Kidney tubule cell (primary cell): Measurements from ENCODE around the gene TTLL6.
"Not testable (repeated sequence)": the region's sequence is repeated elsewhere in the genome, so short reads cannot be mapped to it uniquely, and the experiment has no call there.

Source experiments
- DNase-seq: peaks from one replicate; pipeline ENCODE4 v3.0.0-alpha.2; 2018; ENCODE audit warnings: low spot score

TTLL6 gene

DNA sequence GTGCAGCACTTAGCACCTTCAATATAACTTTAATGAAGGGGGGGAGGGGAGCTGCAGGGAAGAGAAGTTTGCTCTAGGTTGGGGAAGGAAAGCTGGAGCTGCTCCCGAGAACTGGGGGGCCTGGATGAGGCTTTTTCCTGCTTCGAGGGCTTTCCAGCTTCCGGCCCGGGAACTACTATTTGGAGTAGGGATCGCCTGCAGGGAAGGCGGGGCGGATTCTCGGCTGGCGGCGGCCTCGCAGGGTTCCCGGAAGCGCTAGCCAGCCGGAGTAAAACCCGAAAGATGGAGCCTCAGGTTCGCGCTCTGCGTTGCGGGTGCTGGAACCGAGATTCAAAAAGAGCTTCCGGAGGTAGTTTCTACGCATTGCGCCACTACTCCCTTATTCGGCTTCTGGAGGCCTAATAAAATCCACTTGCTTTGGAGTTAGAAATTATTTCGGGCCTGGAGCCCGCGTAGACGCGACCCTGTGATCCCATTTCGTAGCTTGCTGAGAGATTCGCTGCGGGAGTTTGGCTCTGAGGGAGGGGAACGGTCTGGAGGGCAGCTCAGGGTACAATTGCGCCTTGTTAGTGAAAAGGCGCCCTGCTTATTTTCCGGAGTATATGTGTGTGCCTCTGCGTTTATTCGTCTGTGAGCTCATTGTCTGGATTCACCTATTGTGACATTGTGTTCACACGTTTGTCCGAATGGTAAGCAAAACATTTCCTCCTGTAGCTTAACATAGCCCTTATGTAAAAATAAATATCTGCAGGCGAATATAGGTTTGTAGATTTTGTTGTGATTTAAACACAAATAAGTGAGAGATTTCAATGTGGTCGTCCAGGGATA is 93.4 kb downstream of the TTLL6 start:
- no peak for DNase-seq

DNA sequence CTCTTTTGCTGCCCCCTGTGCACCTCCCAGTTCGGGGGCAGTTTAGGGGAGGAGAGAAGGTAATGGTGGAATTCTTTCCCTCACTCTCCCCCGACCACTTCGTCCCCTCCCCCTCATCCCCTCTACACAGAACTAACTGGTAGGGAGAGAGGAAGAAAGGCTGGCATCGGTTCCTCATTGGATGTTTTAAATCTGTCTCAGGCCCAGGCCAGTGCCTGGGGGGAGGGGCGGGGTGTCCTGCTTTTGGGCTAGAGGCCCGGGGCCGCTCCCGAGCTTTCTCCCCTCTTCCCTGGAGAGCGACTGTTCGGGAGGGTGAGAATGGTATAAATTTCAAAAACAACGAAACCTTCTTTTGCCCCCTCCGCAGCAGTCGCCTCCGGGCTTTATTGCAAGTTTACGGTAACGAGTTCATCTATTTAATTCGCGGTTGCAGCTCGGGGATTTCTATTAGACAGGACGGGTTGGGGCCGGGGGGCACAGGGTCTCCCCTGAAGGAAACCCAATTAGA is 94.1 kb downstream of the TTLL6 start, which contains the start of gene PRAC2:
PRAC2 (plus strand) TSS at position 271 of the 508 bp plus-strand sequence. CDS start 1,226 bp downstream, outside the sequence.
- DNase-seq, result no peak

- no peak for DNase-seq
Measured at GRCh38 chr17:48722201-48722907, 94.7 kb downstream of the TTLL6 start, which contains the start of gene PRAC1. TSS of gene PRAC1 (minus strand) at chr17:48722518. CDS start at chr17:48722392, 126 bp downstream.

DNA sequence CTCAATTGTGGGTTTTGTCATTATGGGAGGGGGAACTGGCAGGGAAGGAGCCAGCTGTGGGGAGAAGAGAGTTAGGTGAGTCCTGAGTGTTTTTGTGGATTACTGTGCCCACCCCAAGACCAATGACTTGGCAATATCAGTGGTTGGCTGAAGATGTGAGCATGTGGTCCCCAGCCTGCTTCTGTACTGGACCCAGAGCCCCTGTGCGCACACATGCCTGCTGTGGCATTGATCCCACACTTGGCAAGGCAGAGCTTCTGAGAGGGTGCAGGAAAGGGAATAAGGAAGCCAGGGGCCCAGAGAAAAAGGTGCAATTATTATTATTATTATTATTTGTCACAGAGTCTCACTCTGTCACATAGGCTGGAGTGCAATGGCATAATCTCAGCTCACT is 96.0 kb downstream of the TTLL6 start:
- no peak for DNase-seq

GRCh38 chr17:48720266-48721008 is 96.6 kb downstream of the TTLL6 start:
- no peak for DNase-seq

- no peak for DNase-seq
Measured at GRCh38 chr17:48719642-48720265, 97.3 kb downstream of the TTLL6 start.

DNA sequence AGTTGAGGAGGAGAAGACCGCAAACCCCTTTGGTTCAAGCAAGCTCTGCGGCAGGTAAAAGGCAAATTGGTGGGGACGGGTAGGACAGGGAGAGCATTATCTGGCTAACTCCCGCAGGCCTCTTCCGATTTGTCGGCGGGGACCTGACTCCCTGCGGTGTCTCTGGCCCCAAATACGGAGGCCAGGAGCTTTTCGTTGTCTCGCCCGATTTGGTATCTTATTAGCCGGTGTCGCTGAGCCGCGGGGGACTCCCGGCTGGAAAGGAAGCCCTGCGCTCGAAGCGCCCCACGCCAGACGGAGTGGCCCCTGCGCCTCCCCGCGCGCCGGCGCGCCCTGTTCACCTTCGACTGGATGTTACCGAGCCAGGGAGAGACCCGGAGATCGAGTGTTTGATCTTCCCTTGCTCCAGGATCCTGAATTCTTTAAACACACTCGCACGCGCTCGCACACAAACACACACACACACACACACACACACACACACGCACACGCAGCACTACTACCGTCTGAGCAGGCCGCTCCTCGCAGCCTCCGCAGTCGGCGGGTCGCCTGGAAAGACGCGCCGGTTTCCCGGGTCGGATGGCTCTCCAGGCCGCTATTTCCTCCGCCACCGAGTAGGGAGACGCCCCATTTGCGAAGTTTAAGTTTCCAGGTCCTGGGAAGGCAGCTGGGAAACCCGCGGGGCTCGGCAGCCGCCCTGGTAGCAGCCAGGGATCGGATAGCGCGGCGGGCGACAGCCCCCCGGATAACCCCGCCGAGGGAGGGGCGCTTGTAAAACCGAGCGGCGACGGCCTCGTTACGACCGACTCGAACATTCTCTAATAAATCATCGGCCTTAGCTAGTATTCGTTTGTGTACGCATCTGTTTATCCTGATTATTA is 98.0 kb downstream of the TTLL6 start:
- DNase-seq, result no peak

GRCh38 chr17:48718227-48718760 is 98.7 kb downstream of the TTLL6 start:
- no peak for DNase-seq

DNA sequence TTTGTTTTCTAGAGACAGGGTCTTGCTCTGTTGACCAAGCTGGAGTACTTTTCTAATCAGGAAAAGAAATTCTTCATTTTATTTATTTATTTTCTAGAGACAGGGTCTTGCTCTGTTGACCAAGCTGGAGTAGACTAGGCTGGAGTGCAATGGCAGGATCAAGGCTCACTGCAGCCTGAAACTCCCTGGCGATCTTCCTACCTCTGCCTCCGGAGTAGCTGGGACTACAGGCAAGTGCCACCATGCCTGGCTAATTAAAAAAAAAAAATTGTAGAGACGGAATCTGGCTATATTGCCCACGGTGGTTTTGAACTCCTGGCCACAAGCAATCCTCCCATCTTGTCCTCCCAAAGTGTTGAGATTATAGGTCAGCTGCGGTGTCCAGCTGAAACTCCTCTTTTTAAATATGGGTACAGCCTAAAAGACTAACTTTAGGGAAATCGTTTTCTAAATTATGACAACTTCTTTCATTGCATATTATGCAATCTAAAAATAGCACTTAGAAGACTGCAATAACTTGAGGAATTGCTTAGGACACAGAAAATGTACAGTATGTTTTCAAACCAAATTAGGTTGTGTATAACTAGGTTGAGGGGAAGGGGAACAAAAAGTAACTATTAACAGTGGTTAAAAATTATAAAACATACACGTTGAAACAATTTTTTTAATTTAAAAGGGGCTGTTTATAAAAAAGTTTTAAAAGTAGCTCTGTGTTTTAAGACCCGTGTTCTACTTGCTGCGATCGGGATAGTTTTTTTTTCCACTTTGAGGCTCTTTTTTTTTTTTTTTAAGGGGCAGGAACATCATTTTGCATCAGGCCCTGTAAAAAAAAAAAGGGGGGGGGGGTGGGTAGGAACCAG is 99.4 kb downstream of the TTLL6 start:
- no peak for DNase-seq

- DNase-seq, result not testable (repeated sequence)
Measured at GRCh38 chr17:48716549-48716948, 100.5 kb downstream of the TTLL6 start.

DNA sequence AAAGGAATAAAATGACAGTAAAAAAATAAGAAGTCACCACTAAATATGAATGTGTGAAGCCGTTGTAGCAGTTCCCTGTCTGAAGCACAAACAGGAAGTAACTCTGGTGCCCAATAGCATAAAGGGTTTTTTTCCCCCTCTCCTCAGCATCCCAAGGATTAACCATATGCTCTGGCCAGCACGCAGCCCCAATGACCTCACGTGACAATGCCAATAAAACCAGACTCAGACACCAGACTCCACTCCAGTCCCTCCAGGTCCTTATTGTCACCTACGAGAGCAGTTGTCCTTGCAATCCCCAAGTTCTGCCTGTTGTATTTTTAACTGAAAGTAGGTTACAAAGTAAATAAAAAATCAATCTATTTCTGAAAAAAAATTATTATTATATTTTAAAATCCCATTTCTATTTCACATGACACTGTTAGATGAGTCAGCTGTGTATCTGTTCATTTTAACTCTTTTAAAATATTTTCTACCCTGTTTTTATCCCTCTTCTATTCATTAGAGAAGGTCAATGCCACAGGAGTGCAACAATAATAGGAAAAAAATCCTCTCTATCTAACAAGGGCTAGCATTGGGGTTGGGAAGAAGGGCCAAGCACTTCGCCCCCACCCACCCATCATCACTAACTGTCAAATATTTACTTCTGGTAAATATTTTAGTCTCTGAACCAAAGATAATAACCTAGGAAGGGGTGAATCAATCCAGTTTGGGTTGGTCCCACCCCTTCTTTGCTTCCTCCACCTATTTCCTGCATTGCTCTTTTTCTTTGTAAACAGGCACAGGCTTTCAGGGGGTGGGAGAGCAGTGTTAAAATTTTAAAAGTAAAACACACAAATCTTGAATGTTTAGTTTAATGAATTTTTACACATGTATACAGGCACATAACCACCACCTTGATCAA is 101.3 kb downstream of the TTLL6 start:
- no peak for DNase-seq
